GM12864 (cell line): ENCODE measurements around the gene CD55.

Experiments used
- DNase-seq: peaks from one replicate; pipeline ENCODE4 v3.0.0-alpha.2; 2011; ENCODE audit warnings: low read depth
- H3K4me3 ChIP-seq: 2 replicates; pipeline ENCODE4 v1.5.1; 2011; ENCODE audit warnings: mild to moderate bottlenecking, low read depth, low read length, control low read depth
- CTCF ChIP-seq: IDR thresholded peaks from 2 replicates; pipeline ENCODE4 v1.5.1; 2011; ENCODE audit warnings: low read depth, mild to moderate bottlenecking, moderate library complexity, low read length, control low read depth, inconsistent platforms; ENCODE audit errors: missing control alignments

The CD55 gene

DNA sequence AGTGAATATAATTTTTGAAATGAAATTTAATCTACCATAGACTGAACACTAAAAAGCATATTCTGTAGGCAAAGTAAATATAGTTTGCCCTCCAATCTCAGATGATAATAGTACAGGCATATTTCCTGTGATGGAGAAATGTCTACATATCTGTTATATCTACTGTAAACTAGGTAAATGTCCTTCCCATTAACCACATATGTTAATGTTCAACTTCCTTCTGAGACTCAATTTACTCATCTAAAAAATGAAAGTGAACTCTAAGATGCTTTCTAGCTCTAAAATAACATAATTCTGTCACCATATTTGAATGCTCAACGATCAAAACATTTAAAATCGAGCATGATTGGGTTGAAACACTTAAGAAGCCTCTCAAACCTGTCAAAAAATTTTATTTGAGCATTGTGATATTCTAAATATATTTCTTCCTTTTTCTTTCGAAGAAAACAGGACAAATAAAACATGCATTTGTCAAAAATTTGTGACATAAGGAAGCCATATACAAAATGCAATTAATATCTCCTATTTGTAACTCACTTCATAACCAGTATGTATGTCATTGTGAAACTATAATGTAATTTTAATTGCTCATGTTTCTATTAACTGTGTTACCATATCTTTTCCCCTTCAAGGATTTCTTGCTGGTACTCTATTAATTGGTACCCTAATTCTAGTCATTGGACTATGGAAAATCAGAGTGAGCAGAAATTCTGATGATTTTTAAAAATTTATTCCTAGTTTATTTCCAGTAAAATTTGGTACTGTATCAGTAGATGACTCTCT is 34.2 kb downstream of the CD55 start:
- TF ChIP-seq CTCF, result no peak
- DNase-seq, result no peak
- H3K4me3 ChIP-seq, result no peak overlapping the region

GRCh38 chr1:207361029-207361428 is 39.6 kb downstream of the CD55 start:
- no peak for TF ChIP-seq CTCF
- no peak overlapping the region for H3K4me3 ChIP-seq

DNA sequence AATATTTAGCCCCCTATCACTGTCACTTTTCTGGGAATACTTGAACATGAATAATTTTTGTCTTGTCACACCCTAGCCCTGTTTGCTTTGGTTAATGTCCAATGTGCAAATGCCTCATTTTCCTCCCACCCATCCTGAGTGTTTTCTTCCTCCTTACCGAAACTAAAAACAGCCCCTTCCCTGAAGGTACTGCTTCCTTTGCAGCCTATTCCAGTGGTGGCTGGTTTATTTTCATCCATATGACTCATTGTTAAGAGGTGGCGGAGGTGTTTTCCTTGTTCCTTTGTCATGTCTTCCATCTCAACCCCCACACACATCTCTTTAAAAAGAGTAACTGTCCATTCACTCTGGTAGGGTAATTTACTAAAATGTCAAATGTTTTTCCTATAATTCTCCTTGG is 40.4 kb downstream of the CD55 start:
- TF ChIP-seq CTCF, result no peak
- H3K4me3 ChIP-seq, result no peak overlapping the region
- DNase-seq, result no peak

More at GRCh38 chr1:207361029-207361428, 39.6 kb downstream of the CD55 start:
- DNase-seq, result no peak

- no peak for DNase-seq
- TF ChIP-seq CTCF, result no peak
- H3K4me3 ChIP-seq, result no peak overlapping the region
Observed at GRCh38 chr1:207362962-207363860, 41.7 kb downstream of the CD55 start.

DNA sequence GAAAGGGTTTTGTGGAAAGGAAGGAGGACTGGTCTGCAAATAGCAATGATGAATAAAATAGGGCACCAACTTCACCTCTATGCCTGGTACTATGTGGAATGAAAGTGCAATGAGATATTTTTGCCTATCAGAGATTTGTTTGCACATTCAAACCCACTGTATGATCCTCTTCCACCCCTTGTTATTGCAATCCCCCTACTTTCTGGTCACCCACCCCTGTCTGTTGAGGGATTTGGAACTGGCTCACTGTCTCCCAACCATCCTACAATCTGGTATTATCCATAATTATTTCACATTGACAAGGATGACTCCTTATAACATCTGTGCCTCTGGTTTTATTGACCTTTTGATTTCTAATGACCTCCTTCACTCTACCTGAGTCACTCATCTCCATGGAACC is 42.4 kb downstream of the CD55 start:
- DNase-seq, result no peak
- TF ChIP-seq CTCF, result no peak
- H3K4me3 ChIP-seq, result no peak overlapping the region

- DNase-seq, result no peak
- no peak overlapping the region for H3K4me3 ChIP-seq
- TF ChIP-seq CTCF, result no peak
Observed at GRCh38 chr1:207364614-207365013, 43.1 kb downstream of the CD55 start.
